GM12864 (cell line): ENCODE measurements around the gene PPFIBP1.

Source experiments
- DNase-seq: peaks from one replicate; pipeline ENCODE4 v3.0.0-alpha.2; 2011; ENCODE audit warnings: low read depth
- H3K4me3 ChIP-seq: 2 replicates; pipeline ENCODE4 v1.5.1; 2011; ENCODE audit warnings: mild to moderate bottlenecking, low read depth, low read length, control low read depth
- TF ChIP-seq, protein P1 (sequence below): IDR thresholded peaks from 2 replicates; pipeline ENCODE4 v1.5.1; 2011; ENCODE audit warnings: low read depth, mild to moderate bottlenecking, moderate library complexity, low read length, control low read depth, inconsistent platforms; ENCODE audit errors: missing control alignments

The PPFIBP1 gene

DNA sequence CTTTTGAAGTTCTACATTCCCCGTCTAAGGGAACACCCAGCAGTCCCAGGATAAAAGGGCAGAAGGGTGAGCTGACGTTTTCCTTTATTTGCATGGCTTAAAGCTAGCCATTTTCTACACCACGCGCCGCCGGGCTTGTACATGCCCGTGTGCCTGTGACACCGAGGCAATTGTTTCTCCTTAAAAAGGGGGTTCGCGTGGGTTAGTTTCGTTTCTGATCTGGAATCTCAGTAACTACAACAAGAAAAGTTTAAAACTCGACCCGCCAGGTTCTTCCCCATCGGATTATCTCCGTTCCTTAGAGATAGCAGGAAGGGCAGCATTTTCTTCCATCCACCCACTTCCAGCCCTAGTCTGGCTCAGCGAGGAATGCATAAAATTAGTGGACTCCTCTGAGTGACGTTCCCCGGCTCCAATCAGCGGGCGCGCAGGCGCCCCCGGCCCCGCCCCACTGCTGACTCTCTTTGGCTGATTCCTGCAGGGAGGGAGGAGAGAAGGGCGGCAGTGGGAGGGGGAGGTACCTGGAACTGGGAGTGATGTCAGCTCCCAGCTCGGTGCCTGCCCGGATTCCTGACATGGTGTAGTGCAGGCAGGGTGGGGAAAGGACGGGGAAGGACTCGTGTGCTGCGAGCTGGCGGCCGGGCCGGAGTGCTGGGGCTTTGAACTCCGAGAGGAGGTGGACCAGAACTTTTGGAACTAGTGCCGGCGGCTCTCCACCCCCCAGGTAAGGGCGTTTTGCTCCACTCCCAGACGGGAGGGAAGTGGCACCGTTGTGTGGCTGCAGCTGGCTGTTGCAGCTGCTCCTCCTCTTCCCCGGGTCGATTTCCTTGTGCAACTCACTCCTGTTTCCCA is at the start of gene PPFIBP1:
Gene PPFIBP1, plus strand, starts transcription at position 565 of the 852 bp plus-strand sequence. CDS start 109,191 bp downstream, outside the sequence.
- peak within 1 kb of the TSS; percentile 81 for H3K4me3 ChIP-seq
- DNase-seq, result peak; percentile 86
- TF ChIP-seq, protein P1, sequence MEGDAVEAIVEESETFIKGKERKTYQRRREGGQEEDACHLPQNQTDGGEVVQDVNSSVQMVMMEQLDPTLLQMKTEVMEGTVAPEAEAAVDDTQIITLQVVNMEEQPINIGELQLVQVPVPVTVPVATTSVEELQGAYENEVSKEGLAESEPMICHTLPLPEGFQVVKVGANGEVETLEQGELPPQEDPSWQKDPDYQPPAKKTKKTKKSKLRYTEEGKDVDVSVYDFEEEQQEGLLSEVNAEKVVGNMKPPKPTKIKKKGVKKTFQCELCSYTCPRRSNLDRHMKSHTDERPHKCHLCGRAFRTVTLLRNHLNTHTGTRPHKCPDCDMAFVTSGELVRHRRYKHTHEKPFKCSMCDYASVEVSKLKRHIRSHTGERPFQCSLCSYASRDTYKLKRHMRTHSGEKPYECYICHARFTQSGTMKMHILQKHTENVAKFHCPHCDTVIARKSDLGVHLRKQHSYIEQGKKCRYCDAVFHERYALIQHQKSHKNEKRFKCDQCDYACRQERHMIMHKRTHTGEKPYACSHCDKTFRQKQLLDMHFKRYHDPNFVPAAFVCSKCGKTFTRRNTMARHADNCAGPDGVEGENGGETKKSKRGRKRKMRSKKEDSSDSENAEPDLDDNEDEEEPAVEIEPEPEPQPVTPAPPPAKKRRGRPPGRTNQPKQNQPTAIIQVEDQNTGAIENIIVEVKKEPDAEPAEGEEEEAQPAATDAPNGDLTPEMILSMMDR, result peak; percentile 31

DNA sequence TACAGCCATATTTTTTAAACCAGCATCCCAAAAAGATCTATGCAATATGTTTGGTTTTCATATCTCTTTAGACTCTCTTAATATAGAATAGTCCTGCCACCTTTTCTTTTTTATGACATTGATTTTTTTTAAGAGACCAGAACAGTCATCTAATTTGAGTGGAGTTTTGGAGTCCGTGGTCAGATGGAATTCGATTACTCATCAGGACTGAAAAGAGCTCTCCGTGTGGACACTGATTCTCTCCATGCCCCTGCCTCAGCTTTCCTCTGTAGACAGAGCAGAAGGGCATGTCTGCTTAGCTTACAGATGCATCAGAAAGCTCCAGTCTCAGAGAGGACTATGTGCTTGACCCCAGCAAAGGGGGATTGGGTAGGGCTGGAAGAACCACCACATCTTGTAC is 49.7 kb upstream of the PPFIBP1 start:
- no peak for DNase-seq
- TF ChIP-seq, protein P1, result no peak
- H3K4me3 ChIP-seq, result no peak overlapping the region

DNA sequence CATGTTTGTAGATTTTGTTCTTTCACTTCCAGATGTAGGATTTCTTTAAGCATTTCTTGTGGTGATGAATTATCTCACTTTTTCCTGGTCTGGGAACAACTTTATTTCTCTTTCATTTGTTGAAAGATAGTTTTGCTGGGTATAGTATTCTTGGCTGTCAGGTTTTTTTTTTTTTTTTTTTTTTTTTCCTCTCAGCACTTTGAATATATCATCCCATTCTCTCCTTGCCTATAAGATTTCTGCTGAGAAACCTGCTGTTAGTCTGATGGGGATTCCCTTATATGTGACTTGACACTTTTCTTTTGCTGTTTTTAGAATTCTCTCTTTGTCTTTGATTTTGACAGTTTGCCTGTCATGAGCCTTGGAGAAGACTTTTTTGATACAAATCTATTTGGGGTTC is 47.0 kb upstream of the PPFIBP1 start:
- no peak overlapping the region for H3K4me3 ChIP-seq
- DNase-seq, result no peak
- TF ChIP-seq, protein P1, result no peak

DNA sequence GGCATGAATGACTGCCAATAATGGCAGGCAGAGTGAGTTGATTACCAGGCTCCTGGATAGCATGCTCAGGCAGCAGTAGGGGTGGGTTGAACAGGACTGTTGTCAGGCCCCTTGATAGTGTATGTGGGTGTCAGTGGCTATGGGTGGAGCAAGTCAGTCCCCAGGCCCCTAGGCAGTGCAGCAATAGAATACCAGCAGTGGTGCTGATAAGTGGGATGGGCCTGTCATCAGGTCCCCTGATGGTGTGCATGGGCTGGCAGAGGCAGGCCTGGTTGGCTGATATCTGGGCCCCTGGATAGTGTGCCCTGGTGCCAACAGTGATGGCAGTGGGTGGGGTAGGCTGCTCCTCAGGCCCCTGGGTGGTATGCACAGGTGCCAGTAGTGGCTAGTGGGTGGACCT is 45.1 kb upstream of the PPFIBP1 start:
- TF ChIP-seq, protein P1, result no peak
- DNase-seq, result no peak
- H3K4me3 ChIP-seq, result no peak overlapping the region

DNA sequence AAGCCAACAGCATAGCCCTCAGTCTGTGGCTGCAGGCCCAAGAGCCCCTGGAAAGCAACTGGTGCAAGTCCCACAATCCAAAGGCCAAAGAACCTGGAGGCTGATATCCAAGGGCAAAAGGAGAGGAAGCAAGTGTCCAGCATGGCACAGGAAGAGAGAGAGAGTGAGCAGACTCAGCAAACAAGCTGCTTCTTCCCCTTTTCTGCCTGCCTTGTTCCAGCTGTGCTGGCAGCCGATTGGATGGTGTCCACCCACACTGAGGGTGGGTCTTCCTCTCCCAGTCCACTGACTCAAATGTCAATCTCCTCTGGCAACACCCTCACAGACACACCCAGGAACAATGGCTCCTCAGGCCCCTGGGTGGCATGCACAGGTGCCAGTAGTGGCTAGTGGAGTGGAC is 44.0 kb upstream of the PPFIBP1 start:
- no peak for DNase-seq
- TF ChIP-seq, protein P1, result no peak
- no peak overlapping the region for H3K4me3 ChIP-seq

DNA sequence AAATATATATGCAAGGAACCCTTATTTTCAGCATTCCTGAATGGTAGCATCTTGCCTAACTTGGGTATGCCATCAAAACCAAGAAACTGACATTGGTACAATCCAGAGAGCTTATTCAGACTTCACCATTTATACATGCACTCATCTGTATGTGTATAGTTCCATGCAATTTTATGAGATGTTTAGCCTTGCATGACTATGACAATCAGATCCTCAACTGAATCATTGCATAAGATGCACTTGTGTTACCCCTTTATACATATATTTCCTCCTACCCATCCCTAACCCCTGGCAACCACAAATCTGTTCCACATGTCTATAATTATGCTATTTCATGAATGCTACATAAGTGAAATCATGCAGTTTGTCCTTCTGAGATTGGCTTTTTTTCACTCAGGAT is 37.0 kb upstream of the PPFIBP1 start:
- H3K4me3 ChIP-seq, result no peak overlapping the region
- TF ChIP-seq, protein P1, result no peak
- no peak for DNase-seq

DNA sequence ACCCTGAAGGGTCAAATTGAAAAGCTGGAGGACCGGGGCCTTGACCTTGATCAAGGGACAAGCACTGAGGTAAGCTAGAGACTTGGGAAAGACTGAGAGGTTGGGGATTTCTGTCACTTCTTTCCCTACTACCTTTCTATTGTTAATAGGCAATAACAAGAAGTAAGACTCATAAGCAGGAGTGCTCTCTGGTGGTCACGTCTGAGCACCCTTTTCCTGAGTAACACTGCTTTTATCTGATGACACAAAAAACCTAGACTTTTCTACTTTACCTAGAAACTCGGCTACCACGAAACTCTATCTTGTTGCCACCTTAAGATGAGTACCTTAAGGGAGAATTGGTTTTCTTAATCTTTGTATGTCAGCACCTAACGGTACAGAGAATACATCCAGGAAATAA is 35.5 kb upstream of the PPFIBP1 start:
- TF ChIP-seq, protein P1, result no peak
- no peak overlapping the region for H3K4me3 ChIP-seq
- no peak for DNase-seq
